Glomerular endothelial cell (primary cell): ENCODE data around the gene CYP8B1. TPM values are rescaled to one million over a fixed set of nuclear protein-coding genes. Genes with fewer than 3 reads are reported as not detected.
"Not testable (repeated sequence)": the region's sequence is repeated elsewhere in the genome, so short reads cannot be mapped to it uniquely, and the experiment has no call there.

Experiments
- DNase-seq: peaks from one replicate; pipeline ENCODE4 v3.0.0-alpha.2; 2011; ENCODE audit warnings: low read depth, low spot score; ENCODE audit errors: extremely low read depth
- total RNA-seq: library from RNA; depleted of rRNA; stranded (reverse); fragments of >200 nt; gene quantifications from 2 replicates; pipeline ENCODE4 v1.2.3, GENCODE V29; 2015

The CYP8B1 gene
- total RNA-seq, 1 donor from 2014 or later = not detected

DNA sequence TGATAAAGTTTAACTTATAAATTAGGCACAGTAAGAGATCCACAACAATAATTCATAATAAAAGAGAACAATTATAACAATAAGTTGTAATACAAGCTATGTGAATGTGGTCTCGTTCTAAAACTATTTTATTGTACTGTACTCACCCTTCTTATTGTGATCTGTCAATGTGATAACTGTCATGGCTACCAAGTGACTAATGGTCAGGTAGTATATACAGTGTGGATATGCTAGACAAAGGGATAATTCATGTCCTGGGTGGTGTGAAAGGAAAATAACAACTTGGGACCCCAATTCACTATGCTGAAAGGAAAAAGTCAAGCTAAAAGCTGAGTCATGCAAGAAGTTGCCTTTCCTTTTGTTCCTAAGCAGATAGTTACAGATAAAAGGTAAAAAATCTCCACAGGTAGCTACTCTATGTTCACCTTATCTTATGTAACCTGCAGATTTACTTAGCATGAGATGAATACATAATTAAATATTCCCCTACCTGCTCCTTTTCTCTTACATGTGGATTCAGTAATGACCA, 10.7 kb upstream of the CYP8B1 start:
- DNase-seq = no peak

DNA sequence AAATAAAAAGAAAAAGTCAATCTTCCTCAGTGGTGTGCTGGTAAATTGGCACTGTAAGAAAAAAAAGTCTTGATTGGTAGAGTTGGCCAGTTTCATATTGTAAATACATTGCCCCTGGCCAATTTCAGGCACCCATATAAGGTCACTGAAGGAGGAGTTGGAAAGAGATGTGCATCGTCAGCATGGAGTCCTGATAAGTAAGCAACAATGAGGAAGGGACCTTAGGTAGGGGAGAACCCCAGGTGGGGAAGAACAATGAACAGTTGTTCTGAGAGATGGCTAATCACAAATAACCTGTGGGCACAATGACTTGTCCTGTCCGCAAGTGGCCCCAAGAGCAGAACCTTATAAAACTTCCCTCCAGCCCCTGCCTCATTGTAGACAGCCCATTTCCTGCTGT, 8.6 kb upstream of the CYP8B1 start:
- no peak for DNase-seq

DNA sequence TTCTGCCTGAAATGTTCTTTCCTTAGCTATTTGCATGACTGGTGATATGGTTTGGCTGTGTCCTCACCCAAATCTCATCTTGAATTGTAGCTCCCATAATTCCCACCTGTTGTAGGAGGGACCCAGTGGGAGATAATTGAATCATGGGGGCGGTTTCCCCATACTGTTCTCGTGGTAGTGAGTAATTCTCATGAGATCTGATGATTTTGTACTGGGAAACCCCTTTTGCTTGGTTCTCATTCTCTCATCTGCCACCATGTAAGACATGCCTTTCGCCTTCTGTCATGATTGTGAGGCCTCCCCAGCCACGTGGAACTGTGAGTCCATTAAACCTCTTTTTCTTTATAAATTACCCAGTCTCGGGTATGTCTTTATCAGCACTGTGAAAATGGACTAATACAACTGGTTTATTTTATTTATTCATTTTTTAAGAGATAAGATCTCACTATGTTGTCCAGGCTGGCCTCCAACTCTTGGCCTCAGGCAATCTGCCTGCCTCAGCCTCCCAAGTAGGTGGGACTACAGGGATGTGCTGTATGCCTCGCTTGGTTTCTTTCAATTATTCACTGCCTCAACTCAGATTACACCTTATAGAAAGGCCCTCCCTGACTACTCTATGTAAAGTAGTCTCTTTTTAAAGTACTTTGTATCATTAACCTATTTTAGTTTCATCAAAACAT, 7.7 kb upstream of the CYP8B1 start:
- not testable (repeated sequence) for DNase-seq

DNA sequence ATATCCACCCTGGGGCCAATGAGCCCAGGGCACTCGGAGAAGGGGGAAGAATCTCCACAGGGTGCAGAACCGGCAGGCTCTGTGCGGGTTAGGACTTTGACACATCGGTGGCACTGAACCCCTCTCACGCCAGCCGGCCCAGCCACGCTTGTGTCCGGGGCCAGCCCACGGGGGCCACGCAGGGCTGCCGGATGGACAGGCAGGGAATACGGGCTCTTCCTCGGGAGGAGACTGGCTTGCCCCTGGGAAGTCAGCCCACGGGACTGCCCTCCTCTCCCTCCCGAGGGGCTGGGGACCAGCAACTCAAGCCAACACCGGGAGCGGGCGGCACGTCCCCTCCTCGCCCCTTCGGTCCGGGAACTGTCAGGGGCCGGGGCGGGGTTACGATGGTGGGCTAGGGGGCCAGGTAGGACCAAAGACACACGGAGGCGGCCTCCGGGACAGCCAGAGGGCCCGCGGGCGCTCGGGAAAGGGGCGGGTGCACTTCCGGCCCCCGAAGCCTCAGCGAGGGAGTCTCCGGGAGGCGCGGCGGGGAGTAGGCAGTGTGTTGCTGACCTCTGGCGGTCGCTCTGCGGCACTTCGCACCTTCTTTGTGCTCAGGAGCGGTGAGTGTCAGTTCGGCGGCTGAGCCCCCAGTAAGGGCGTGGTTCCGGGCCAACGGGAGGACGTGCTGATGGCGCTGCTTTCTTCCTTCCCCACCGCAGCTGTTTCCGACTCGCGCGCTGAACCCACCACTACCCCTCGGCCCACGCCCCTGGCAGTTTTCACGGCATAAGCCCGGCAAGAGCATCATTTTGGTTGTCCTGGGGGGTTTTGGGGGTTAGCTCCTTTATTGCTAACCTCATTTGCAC, 5.1 kb upstream of the CYP8B1 start:
- DNase-seq = peak; percentile 1

DNA sequence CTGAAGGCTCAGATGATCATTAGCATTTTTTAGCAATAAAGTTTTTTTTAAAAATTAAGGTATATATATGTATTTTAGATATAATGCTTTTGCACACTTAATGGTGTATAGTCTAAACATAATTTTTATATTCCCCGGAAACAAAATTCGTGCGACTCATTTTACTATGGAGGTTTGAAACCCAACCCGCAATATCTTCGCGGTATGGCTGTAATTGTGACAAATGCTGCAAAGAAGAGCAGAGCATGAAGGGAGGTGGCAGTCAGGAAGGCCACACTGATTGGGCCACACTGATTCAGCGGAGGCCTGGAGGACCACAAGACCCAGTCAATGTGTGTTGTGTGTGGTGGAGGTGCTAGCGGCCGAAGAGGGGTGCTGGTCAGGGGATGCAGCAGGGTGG, 4.5 kb upstream of the CYP8B1 start:
- no peak for DNase-seq

DNA sequence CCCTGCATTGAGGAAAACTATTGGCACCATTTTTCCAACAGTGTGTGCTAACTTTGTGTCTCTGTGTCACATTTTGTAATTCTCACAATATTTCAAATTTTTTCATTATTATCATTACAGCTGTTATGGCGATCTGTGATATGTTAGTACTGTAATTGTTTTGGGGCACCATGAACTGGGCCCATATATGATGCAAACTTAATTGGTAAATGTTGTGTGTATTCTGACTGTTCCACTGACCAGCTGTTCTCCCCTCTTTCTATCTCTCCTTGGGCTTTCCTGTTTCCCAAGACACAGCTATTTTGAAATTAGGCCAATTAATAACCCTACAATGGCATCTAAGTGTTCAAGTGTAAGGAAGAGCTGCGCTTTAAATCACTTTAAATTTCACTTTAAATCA, 2.2 kb upstream of the CYP8B1 start:
- DNase-seq = no peak

DNA sequence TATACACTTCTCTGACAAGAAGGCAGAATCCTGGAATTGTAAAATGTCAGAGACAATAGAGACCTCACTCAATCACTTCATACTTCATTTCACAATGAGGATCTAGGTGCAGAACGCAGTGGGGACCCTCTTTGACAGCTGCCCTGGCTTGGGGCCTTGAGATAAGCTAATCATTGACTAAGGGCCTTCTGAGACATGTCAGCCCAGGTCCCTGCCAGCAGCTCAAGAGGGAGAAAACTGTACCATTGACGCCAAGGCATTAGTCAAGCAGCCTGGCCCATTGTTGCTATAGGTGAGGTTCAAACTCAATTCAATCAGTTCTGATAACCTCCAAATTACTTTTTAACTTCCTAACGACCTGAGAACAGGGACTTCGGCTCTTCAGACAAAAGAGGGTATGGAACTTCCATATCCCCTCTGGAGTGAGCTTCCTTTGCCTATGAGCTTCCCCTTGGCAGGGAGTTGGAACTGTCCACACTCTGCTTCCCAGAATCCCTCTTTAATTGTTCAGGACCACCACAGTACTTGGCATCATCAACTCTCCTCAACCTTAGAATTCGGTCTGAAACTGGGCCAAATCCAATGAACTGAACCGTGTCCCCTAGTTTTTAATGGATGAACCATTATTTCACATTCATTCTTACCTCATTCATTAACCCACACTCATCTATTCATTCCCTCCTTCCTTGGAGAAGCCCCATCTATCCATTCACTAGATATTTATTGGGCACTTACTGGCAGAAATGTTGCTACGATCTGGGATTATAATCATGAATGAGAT, 1.5 kb upstream of the CYP8B1 start:
- no peak for DNase-seq

DNA sequence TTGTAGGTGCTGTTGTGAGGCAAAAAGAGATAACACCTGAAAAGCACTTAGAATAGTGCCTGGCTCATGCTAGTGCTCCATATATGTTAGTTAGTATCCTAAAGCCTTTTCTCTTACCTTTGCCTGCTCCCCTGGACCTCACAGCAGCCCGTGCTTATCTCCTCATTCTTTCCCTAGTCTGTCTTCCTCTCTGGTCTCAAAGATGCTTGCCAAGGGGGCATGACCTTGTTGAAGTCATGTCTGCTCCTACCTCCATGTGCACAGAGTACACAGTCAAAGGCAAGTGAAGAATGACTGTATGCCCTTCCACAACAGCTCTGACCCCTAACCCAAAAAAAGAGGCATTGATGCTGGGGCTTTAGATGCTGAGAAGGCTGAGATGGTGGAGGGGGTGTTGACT, 722 bp upstream of the CYP8B1 start:
- no peak for DNase-seq

DNA sequence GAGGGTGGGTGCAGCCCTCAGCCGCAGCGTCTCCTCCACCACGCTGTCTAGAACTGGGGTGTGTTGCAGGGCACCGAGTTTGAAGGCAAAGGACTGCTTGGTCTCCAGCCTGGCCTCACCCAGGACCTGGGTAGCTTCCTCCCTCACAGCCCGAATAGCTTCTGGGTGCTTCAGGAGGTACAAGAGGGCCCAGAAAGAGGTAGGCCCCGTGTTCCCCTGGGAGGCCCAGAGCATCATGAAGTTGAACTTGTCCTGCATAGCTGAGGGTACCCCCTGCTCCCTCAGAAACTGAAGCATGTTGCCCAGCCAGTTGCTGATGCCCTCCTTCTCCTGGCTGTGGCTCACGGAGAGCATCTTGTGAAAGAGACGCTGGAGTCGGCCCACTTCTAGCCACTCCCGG, 930 bp downstream of the CYP8B1 start:
- DNase-seq = no peak

DNA sequence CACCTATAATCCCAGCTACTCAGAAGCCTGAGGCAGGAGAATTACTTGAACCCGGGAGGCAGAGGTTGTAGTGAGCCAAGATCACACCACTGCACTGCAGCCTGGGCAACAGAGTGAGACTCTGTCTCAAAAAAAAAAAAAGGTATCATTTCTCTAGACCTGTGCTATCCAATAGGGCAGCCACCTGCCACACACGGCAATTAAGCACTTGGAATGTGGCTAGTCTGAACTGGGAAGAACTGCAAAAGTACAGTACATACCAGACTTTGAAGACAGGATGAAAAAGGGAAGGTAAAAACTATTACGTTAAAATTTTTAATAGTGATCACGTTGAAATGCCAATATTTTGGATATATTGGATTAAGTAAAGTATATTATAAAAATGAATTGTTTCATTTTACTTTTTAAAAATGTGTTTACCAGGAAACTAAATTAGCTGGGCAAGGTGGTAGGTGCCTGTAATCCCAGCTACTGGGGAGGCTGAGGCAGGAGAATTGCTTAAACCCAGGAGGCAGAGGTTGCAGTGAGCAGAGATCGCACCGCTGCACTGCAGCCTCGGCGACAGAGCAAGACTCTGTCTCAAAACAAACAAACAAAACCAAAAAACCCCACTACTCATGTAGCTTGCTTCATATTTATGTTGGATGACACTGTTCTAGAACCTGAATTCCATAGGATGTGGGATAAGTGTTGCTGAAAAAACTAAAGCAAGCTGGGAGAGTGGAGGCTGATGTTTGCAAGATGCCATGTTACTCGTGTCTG, 2.3 kb downstream of the CYP8B1 start:
- no peak for DNase-seq

DNA sequence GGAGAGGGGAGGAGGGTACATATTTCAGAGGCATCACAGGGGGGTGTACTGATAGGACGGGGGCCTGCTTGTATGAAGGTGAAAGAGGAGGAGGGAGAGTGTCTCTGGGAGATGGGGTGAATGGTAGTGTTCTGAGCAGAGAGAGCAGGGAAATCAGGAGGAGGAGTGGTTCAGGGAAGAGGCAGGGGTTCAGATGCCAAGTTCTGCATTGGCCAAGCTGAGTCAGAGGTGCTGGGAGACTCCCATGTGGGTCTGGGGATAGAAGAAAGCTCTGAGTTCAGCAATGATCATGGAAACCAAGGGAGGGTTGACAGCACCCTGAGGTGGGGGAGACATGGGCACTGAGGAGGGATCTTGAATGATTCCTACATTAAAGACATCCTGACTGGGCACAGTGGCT, 3.0 kb downstream of the CYP8B1 start:
- no peak for DNase-seq

DNA sequence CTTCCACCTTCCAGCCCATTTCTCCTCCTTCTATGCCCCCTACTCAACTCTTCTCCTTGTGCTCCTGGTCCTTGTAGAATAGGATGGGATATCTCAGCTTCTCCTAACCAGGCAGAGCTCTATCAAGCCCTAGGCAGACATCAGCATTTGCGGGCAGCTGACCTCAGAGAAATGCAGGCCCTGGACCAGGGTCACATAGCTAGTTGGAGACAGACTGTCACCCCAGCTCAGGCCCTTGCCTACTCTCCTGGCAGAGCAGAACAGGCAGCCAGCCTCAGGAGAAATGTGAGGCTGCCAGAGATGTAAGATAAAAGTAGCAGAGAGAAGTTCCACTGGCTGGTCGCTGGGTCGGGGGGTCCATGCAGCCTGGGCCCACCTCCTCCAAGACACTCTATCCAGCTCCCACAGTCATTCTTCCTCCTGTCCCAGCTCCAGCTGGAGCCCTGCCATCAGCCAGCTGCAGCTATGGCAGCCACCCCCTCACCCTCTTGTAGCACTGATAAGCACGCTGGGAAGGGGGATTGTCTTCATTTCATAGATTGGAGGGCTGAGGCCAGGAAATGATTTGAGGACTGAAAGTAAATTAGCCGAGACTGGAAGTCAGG, 4.0 kb downstream of the CYP8B1 start:
- DNase-seq = no peak

DNA sequence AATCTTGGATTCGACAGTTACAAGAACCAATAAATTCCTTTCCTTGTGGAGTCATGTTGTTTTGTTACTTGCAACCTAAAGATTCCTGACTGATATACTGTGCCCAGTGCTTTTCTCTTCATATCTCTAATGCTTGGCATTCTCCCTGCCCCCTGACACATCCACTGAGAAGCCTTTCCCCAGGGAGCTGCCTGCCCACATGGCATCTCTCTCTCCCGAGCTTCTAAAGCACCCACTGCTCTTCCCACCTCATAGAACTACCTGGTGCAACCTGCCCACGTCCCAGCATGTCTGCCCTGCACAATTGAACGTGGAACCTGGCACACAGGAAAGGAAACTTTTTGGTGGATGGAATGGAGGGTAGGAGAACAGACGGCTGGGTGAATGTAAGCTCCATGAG, 6.8 kb downstream of the CYP8B1 start:
- no peak for DNase-seq

DNA sequence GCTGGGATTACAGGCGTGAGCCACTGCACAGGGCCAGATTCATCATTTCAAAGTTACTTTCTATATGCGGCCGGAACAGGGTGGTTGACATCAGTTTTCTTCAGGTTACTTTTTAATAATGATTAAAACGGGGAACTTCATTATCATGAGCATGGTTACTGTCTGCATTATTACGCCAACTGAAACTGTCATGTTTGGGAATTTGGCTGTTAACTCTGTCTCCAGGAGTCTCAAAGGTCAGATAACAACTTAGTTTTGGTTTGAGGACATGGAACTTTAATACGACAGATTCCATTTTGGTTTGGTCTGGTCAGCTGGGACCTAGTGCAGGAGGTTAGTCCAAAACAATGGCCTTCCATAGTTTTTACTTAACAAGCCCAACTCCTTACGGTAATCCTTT, 8.5 kb downstream of the CYP8B1 start:
- no peak for DNase-seq

DNA sequence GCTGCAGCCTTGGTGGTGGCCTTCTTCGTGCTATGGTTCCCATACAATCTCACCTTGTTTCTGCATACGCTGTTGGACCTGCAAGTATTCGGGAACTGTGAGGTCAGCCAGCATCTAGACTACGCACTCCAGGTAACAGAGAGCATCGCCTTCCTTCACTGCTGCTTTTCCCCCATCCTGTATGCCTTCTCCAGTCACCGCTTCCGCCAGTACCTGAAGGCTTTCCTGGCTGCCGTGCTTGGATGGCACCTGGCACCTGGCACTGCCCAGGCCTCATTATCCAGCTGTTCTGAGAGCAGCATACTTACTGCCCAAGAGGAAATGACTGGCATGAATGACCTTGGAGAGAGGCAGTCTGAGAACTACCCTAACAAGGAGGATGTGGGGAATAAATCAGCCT, 10.4 kb downstream of the CYP8B1 start:
- no peak for DNase-seq

DNA sequence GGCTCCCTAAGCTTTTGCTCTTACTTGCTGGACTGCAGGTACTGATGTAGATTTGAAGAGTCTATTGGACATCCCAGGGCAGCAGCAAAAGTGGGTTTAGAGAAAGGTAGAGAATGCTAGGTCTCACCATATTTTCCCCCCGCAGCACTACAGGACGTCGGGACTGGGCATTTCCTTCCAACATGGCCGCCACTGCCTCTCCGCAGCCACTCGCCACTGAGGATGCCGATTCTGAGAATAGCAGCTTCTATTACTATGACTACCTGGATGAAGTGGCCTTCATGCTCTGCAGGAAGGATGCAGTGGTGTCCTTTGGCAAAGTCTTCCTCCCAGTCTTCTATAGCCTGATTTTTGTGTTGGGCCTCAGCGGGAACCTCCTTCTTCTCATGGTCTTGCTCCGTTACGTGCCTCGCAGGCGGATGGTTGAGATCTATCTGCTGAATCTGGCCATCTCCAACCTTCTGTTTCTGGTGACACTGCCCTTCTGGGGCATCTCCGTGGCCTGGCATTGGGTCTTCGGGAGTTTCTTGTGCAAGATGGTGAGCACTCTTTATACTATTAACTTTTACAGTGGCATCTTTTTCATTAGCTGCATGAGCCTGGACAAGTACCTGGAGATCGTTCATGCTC, 11.2 kb downstream of the CYP8B1 start:
- no peak for DNase-seq

DNA sequence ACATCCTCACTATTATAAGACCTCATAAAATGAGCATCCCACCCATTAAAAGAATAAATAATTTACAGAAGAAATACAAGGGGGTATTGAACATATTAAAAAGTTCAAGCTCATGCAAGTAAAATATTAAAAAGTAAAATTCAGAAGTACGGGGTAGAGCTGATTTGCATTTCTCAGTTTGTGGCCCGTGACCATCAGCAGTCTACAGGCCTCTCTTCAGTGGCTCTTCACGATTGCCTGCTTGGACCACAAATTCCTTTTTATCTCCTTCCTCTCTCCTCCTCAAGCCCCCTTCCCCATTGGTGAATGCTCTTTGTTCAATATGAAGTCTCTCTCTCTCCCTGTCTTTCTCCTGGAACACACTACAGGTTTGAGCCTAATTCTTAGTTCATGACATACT, 19.1 kb downstream of the CYP8B1 start:
- no peak for DNase-seq

DNA sequence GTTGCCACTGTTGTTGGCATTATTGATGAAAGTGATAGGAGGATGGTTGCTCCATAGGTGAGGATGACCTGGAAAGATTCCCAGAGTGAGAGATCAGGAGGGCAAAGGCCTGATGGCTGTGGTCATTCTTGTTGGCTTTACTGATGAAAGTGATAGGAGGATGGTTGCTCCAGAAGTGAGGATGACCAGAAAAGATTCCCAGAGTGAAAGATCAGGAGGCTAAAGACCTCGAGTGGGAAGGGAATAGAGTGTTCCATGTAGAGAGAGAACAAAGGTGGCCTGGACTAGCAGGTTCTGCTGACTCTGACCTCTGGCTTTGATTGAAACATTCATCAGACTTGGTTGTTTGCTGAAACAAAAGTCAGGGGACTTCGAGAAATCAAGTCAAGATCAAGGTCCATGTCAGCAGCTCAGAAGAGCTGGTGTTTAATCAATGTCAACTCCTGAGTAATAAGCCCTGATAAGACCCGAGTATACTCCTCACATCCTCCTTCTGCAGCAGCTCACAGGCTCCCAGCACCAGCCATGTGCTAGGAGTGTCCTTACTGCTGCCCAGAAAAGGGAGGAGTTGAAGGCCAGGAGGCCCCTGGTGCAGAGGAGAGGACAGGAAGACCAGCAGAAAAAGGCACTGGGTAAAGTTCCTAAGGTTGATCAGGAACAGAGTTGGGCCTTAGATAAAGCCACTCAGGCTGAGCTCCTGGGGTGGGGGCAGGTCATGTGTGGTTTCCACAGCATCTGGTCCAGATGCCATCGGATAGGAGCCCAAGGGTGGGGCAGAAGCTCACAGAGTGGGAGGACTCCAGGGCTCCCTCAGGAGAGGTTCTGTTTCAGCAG, 19.9 kb downstream of the CYP8B1 start:
- no peak for DNase-seq

DNA sequence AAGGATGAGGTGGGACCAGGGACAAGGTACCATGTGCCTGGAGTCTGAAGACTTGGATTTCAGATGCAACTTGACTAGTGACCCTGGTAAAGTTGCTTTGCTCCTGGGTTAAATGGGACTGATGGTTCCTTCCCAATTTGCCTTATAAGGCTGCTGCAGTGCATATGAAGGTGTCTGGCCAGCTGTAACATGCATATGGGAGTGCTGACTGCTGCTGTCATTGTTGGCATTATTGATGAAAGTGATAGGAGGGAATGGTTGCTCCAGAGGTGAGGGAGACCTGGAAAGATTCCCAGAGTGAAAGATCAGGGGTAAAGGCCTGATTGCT, 20.5 kb downstream of the CYP8B1 start:
- DNase-seq = no peak
